Measurements from ENCODE around the gene ABLIM2. TPM values are rescaled to one million over a fixed set of nuclear protein-coding genes. Genes with fewer than 3 reads are reported as not detected.

ABLIM2 gene
- total RNA-seq, 4 donors from 2014 or later, result 9.2 to 24.0 (median 12.3) TPM

- Histone ChIP-seq H3K27me3 (no peaks in the 10 kb centered on the region), H3K4me1 (peaks cover 0 to 5% of the 10 kb centered on the region in 2 donors), H3K36me3 (no peaks in the 10 kb centered on the region), H3K9me3 (no peaks in the 10 kb centered on the region), H3K4me3 (replicated peaks in 1 of 3) (no peak overlapping the region), H3K27ac (no peak overlapping the region)
- intact Hi-C loops (cut with DNase I), result no loop called here
- no peak for TF ChIP-seq CTCF (IDR thresholded peaks at IDR 0.05)
- TF ChIP-seq POLR2A (IDR thresholded peaks at IDR 0.05), result no peak
- DNase-seq, result no peak
- 82 to 83% methylated on average over 7 of the region's 7 CpGs for WGBS, 2 donors
Observed at GRCh38 chr4:8149664-8150063, 8.9 kb downstream of the ABLIM2 start.

GRCh38 chr4:8148785-8149435 is 9.7 kb downstream of the ABLIM2 start:
- 91 to 97% methylated on average over 8 of the region's 14 CpGs for WGBS, 2 donors
- intact Hi-C loops (cut with DNase I), result no loop called here
- Histone ChIP-seq H3K27me3 (no peaks in the 10 kb centered on the region), H3K36me3 (no peaks in the 10 kb centered on the region), H3K27ac (no peak overlapping the region), H3K4me1 (peaks cover 0 to 5% of the 10 kb centered on the region in 2 donors), H3K4me3 (replicated peaks in 1 of 3) (no peak overlapping the region), H3K9me3 (no peaks in the 10 kb centered on the region)
- no peak for DNase-seq
- TF ChIP-seq POLR2A (IDR thresholded peaks at IDR 0.05) (no peak), CTCF (IDR thresholded peaks at IDR 0.05) (no peak)

GRCh38 chr4:8148159-8148558 is 10.5 kb downstream of the ABLIM2 start:
- DNase-seq, result no peak
- Histone ChIP-seq H3K36me3 (no peaks in the 10 kb centered on the region), H3K27ac (no peak overlapping the region), H3K4me1 (peaks cover 0 to 5% of the 10 kb centered on the region in 2 donors), H3K9me3 (no peaks in the 10 kb centered on the region), H3K27me3 (no peaks in the 10 kb centered on the region), H3K4me3 (replicated peaks in 1 of 3) (no peak overlapping the region)
- WGBS, 2 donors, result 94 to 95% methylated on average over 12 to 13 of the region's 13 CpGs
- TF ChIP-seq CTCF (IDR thresholded peaks at IDR 0.05) (no peak), POLR2A (IDR thresholded peaks at IDR 0.05) (no peak)
- intact Hi-C loops (cut with DNase I), result no loop called here

- TF ChIP-seq POLR2A (IDR thresholded peaks at IDR 0.05), result no peak
- TF ChIP-seq CTCF (IDR thresholded peaks at IDR 0.05), result no peak
- Histone ChIP-seq H3K27ac (no peak overlapping the region), H3K4me3 (replicated peaks in 1 of 3) (no peak overlapping the region), H3K27me3 (no peaks in the 10 kb centered on the region), H3K4me1 (peaks cover 0 to 5% of the 10 kb centered on the region in 2 donors), H3K9me3 (no peaks in the 10 kb centered on the region), H3K36me3 (no peaks in the 10 kb centered on the region)
- no peak for DNase-seq
- intact Hi-C loops (cut with DNase I), result no loop called here
- 65 to 74% methylated on average over 19 of the region's 19 CpGs for WGBS, 2 donors
Observed at GRCh38 chr4:8147231-8147970, 11.2 kb downstream of the ABLIM2 start.

GRCh38 chr4:8146157-8146556 is 12.5 kb downstream of the ABLIM2 start:
- 76 to 78% methylated on average over 9 of the region's 9 CpGs for WGBS, 2 donors
- intact Hi-C loops (cut with DNase I), result no loop called here
- H3K9me3 ChIP-seq, result no peaks in the 10 kb centered on the region
- H3K36me3 ChIP-seq, result no peaks in the 10 kb centered on the region
- H3K4me3 ChIP-seq (replicated peaks in 1 of 3), result no peak overlapping the region
- no peak for DNase-seq
- no peaks in the 10 kb centered on the region for H3K27me3 ChIP-seq
- peaks cover 0 to 5% of the 10 kb centered on the region in 2 donors for H3K4me1 ChIP-seq
- no peak overlapping the region for H3K27ac ChIP-seq
- TF ChIP-seq CTCF (IDR thresholded peaks at IDR 0.05) (no peak), POLR2A (IDR thresholded peaks at IDR 0.05) (no peak)
